K562 (cell line): ENCODE results near the gene FTH1. TPM values are rescaled to one million over a fixed set of nuclear protein-coding genes. Genes with fewer than 3 reads are reported as not detected.

Source experiments
- ATAC-seq: fragments of 200-7000 bp; cut with Tn5 transposase; 3 replicates; pipeline ENCODE4 v1.9.1; 2020; ENCODE audit warnings: moderate library complexity
- BruUV-seq: library from RNA; stranded (reverse); fragments of 400-500 nt; replicated peaks from 2 replicates; lab custom pipeline; 2021; lab: Mats Ljungman, UMichigan
- CTCF ChIA-PET: fragments of 300-600 bp; formaldehyde crosslinking; extraction: SDS; loops from one replicate; lab custom pipeline; 2021; ENCODE audit warnings: low intra/inter-chr PET ratio; lab: Yijun Ruan, JAX
- POLR2A ChIA-PET: fragments of 300-600, 350-650 bp; sonication (Branson Sonifier 250); formaldehyde crosslinking; extraction: SDS; loops from one replicate; lab custom pipeline; 2021; ENCODE audit warnings: antibody characterized with exemption, inconsistent platforms; lab: Yijun Ruan, JAX
- DNase-seq, 4 experiments: peaks; one replicate each; pipeline versions ENCODE4 v3.0.0 to v3.0.0-alpha.2; 2011 to 2018; ENCODE audit warnings: low spot score in 3 of 4, mixed read lengths in 3 of 4; ENCODE audit errors: extremely low read depth in 1 of 4
- FAIRE-seq: peaks from 2 replicates; lab custom pipeline; 2011; peaks lifted over from hg19 to GRCh38; lab: Jason Lieb, UNC
- H2AFZ ChIP-seq: 2 replicates; pipeline ENCODE4 v1.6.0; 2011; ENCODE audit warnings: low read depth, low read length, control low read depth, inconsistent platforms
- H3K27ac ChIP-seq: fragments of 200-600 bp; 3 replicates; pipeline ENCODE4 v1.8.0; 2011; ENCODE audit warnings: low read depth, mild to moderate bottlenecking, control low read depth, inconsistent platforms, low read length, moderate library complexity, mixed read lengths; ENCODE audit errors: extremely low read depth
- H3K27me3 ChIP-seq, 2 experiments: fragments of 300-600 bp in 1 of 2; 2 replicates in 1 of 2; 3 replicates in 1 of 2; pipeline versions ENCODE4 v1.6.0 to v1.8.0; 2011; ENCODE audit warnings: inconsistent platforms in 2 of 2, low read length in 2 of 2, mild to moderate bottlenecking in 1 of 2, mixed read lengths in 1 of 2, moderate library complexity in 1 of 2; ENCODE audit not compliant: control insufficient read depth in 2 of 2, insufficient read depth in 2 of 2
- H3K36me3 ChIP-seq: fragments of 300-600 bp; 3 replicates; pipeline ENCODE4 v1.8.0; 2011; ENCODE audit warnings: mild to moderate bottlenecking, low read length, inconsistent platforms; ENCODE audit not compliant: control insufficient read depth, insufficient read depth
- H3K4me1 ChIP-seq, 2 experiments: fragments of 200-600 bp in 1 of 2; replicated peaks in 1 of 2; 2 replicates in 1 of 2; 3 replicates in 1 of 2; pipeline versions ENCODE4 v1.5.1 to v1.8.0; 2011; ENCODE audit warnings: inconsistent platforms in 2 of 2, low read length in 2 of 2, mild to moderate bottlenecking in 1 of 2, mixed read lengths in 1 of 2, moderate library complexity in 1 of 2; ENCODE audit not compliant: control insufficient read depth in 2 of 2, insufficient read depth in 2 of 2
- H3K4me2 ChIP-seq: 2 replicates; pipeline ENCODE4 v1.6.1; 2011; ENCODE audit warnings: low read length, control low read depth, inconsistent platforms, mixed read lengths; ENCODE audit not compliant: insufficient read depth
- H3K4me3 ChIP-seq: fragments of 200-600 bp; sonication (generic), shearing (Covaris generic); 2 replicates; pipeline ENCODE4 v1.5.1; 2016; ENCODE audit warnings: control low read depth, inconsistent platforms
- H3K79me2 ChIP-seq: fragments of 200-600 bp; 3 replicates; pipeline ENCODE4 v1.8.0; 2011; ENCODE audit warnings: low read length, inconsistent platforms; ENCODE audit not compliant: control insufficient read depth, insufficient read depth
- H3K9ac ChIP-seq, 2 experiments: 2 replicates each; pipeline versions ENCODE4 v1.6.0 to v1.6.1; 2011; ENCODE audit warnings: low read depth in 2 of 2, low read length in 2 of 2, control low read depth in 1 of 2, inconsistent platforms in 1 of 2, mild to moderate bottlenecking in 1 of 2, mixed read lengths in 1 of 2; ENCODE audit not compliant: insufficient read depth in 1 of 2
- H3K9me1 ChIP-seq: one replicate; pipeline ENCODE4 v1.6.0; 2011; ENCODE audit warnings: inconsistent platforms, mild to moderate bottlenecking, low read length, moderate library complexity; ENCODE audit not compliant: control insufficient read depth, insufficient read depth
- H3K9me3 ChIP-seq: replicated peaks from 2 replicates; pipeline ENCODE4 v1.5.1; 2011; ENCODE audit warnings: low read depth, low read length, inconsistent platforms; ENCODE audit not compliant: control insufficient read depth, insufficient read depth
- H4K20me1 ChIP-seq: replicated peaks from 2 replicates; pipeline ENCODE4 v1.6.1; 2011; ENCODE audit warnings: low read length, inconsistent platforms, mixed read lengths; ENCODE audit not compliant: control insufficient read depth, insufficient read depth
- ADNP ChIP-seq: fragments of 200-800 bp; sonication (Bioruptor generic); IDR thresholded peaks from 2 replicates; pipeline ENCODE4 v1.6.1; 2016; ENCODE audit warnings: missing genetic modification characterization, missing compliant biosample characterization
- ARID3B ChIP-seq: fragments of 250-450 bp; sonication (Bioruptor Pico); IDR thresholded peaks from 2 replicates; pipeline ENCODE4 v1.4.0; 2020; ENCODE audit warnings: borderline replicate concordance
- CBX3 ChIP-seq, 2 experiments: IDR thresholded peaks; 1 replicate in 1 of 2; 2 replicates in 1 of 2; pipeline ENCODE4 v1.6.1; 2012; ENCODE audit warnings: inconsistent platforms in 2 of 2, low read length in 2 of 2, borderline replicate concordance in 1 of 2, control low read depth in 1 of 2
- ELF1 ChIP-seq: fragments of 200-800 bp; sonication (Bioruptor generic); IDR thresholded peaks from 2 replicates; pipeline ENCODE4 v1.6.1; 2016; ENCODE audit warnings: missing genetic modification characterization, missing compliant biosample characterization
- ETV6 ChIP-seq, 3 experiments: fragments of 150-350 bp in 1 of 3; sonication (generic) in 1 of 3; formaldehyde crosslinking in 1 of 3; IDR thresholded peaks; 2 replicates each; pipeline versions ENCODE4 v1.6.1 to v1.8.0; 2014 to 2022; ENCODE audit warnings: borderline replicate concordance in 2 of 3, low read depth in 2 of 3, antibody characterized with exemption in 1 of 3, low read length in 1 of 3, mild to moderate bottlenecking in 1 of 3, missing genetic modification reagents in 1 of 3
- FOS ChIP-seq: IDR thresholded peaks from 3 replicates; pipeline ENCODE4 v1.6.1; 2011; ENCODE audit not compliant: insufficient read length; ENCODE audit errors: extremely low read depth
- MCM5 ChIP-seq: fragments of 450-650 bp; IDR thresholded peaks from 2 replicates; pipeline ENCODE4 v1.6.1; 2016; ENCODE audit warnings: low read depth
- MEF2D ChIP-seq: conservative IDR thresholded peaks from 2 replicates; pipeline ENCODE4 v1.6.1; 2016; ENCODE audit warnings: low read depth, missing genetic modification characterization, missing compliant biosample characterization
- NONO ChIP-seq, 2 experiments: fragments of 200-400 bp in 1 of 2; fragments of 450-650 bp in 1 of 2; formaldehyde crosslinking in 1 of 2; IDR thresholded peaks; 2 replicates each; pipeline ENCODE4 v1.6.1; 2017; ENCODE audit warnings: low read depth in 2 of 2, mild to moderate bottlenecking in 2 of 2, moderate library complexity in 2 of 2, low read length in 1 of 2
- POLR3G ChIP-seq: IDR thresholded peaks from 2 replicates; pipeline ENCODE4 v1.6.1; 2011; ENCODE audit not compliant: insufficient read length, insufficient replicate concordance; ENCODE audit errors: extremely low read depth
- RBM25 ChIP-seq: fragments of 200-400 bp; formaldehyde crosslinking; IDR thresholded peaks from 2 replicates; pipeline ENCODE4 v1.6.1; 2018; ENCODE audit warnings: low read length, low read depth, moderate library complexity; ENCODE audit not compliant: severe bottlenecking
- SOX6 ChIP-seq: fragments of 450-650 bp; IDR thresholded peaks from 2 replicates; pipeline ENCODE4 v1.6.1; 2014; ENCODE audit warnings: mild to moderate bottlenecking
- TCF3 ChIP-seq: sonication (generic); formaldehyde crosslinking; IDR thresholded peaks from 2 replicates; pipeline ENCODE4 v1.4.0; 2020; ENCODE audit warnings: mild to moderate bottlenecking, missing genetic modification reagents
- TOE1 ChIP-seq, 2 experiments: fragments of 450-650 bp in 1 of 2; sonication (generic) in 1 of 2; formaldehyde crosslinking in 1 of 2; IDR thresholded peaks; 2 replicates each; pipeline versions ENCODE4 v1.7.1 to v1.8.0; 2016 to 2022; ENCODE audit warnings: borderline replicate concordance in 2 of 2, mild to moderate bottlenecking in 2 of 2, antibody characterized with exemption in 1 of 2, inconsistent platforms in 1 of 2, low read depth in 1 of 2, missing genetic modification reagents in 1 of 2, moderate library complexity in 1 of 2
- ZFP30 ChIP-seq: fragments of 250-450 bp; sonication (Bioruptor Pico); IDR thresholded peaks from 2 replicates; pipeline ENCODE4 v1.8.0; 2022; ENCODE audit warnings: moderate library complexity, mild to moderate bottlenecking, inconsistent platforms, borderline replicate concordance
- ZFX ChIP-seq: sonication (generic); formaldehyde crosslinking; IDR thresholded peaks from 2 replicates; pipeline ENCODE4 v1.8.0; 2022; ENCODE audit warnings: mild to moderate bottlenecking, missing genetic modification reagents, moderate library complexity
- WGBS: fragments of 100-300 bp; shearing (Covaris generic); methylation state at CpG from one replicate; pipeline ENCODE4 v1.1.6; 2016; ENCODE audit warnings: low coverage, mixed read lengths; ENCODE audit not compliant: insufficient coverage; ENCODE audit errors: missing lambda C conversion rate; 5-methylcytosine and 5-hydroxymethylcytosine counted together
- in situ Hi-C: fragments of 300-500 bp; cut with MboI; formaldehyde crosslinking; loops from 4 replicates; pipeline ENCODE4 v1.15.0; 2018; ENCODE audit warnings: inconsistent platforms, mixed read lengths
- intact Hi-C: fragments of 100-400 bp; cut with micrococcal nuclease; formaldehyde crosslinking; loops from 2 replicates; pipeline ENCODE4 v1.14.2; 2022
- polyA plus RNA-seq, 8 experiments: library from polyadenylated mRNA; depleted of rRNA in 4 of 8; stranded (reverse) in 5 of 8; unstranded in 3 of 8; fragments of >200 nt; fragmentation: Nextera tagmentation in 2 of 8; fragmentation: Illumina TruSeq in 1 of 8; extraction: Ambion mirVana in 2 of 8; extraction: Trizol in 1 of 8; gene quantifications; 2 replicates each; pipeline versions ENCODE4 v1.2.1 to v1.2.3, GENCODE V29; 2011 to 2014; ENCODE audit warnings: inconsistent platforms in 1 of 8, missing spikeins in 1 of 8
- total RNA-seq, 7 experiments: library from RNA; depleted of rRNA in 6 of 7; stranded (reverse); fragments of >200 nt in 6 of 7; fragmentation: Illumina TruSeq in 2 of 7; extraction: Trizol in 2 of 7; gene quantifications; 2 replicates each; pipeline versions ENCODE4 v1.2.1 to v1.2.3, GENCODE V29; 2011 to 2021; ENCODE audit warnings: low replicate concordance in 1 of 7
- TF ChIP-seq, protein P1 (sequence below): fragments of 450-650 bp; IDR thresholded peaks from 2 replicates; pipeline ENCODE4 v1.6.1; 2016

Gene FTH1
- total and polyA plus RNA-seq, 9 of the 15 experiments (the other 6 are each of a cell fraction or from before 2014, with no cell fraction given): 370 to 3,146 (median 802) TPM

DNA sequence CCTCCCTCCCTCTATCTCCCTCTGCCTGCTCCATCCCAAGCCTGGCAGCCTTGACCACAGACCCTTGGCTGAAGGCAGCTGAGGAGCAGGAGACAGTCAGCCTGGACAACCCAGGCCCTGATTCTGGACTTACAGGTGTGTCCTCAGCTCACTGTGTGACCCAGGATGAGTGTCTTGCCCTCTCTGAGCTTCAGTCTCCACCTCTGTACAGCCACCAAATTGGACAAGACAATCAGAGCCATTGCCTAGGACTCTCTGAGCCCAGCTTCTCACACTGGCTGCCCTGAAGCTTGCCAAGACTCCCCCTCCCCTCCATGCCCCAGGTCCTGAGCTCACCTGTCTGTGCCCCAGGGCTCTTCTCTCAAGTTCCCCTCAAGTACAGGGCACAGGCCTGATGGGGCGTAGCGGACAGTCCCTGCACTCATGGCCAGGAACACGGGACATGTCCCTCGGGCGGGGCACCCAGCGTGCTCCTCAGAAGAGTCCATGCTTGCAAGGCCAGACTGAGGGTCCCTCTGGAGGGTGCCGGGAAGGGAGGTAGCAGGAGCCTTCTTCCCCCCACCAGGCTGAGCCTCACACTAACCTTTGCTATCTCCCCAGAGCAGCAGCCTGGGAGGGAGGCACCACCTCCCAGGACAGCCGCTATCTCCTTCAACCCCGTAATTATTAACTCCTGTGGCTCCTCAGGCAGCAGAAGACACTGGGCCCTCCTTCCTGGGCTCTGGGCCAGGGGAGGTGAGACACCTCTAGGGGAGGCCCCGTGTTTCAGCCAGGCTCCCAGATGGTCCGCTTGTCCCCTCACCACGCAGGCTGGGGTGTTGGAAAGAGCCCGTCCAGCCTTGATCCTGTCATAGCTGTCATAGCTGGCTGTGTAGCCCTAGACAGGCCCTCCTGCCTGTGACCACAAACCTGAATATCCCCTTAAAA, 47.5 kb downstream of the FTH1 start:
- Histone ChIP-seq H3K9me1 (no peaks in the 10 kb centered on the region), H3K36me3 (no peaks in the 10 kb centered on the region), H3K4me2 (peak overlapping the region; percentile 96), H4K20me1 (peaks cover 5% of the 10 kb centered on the region; the same call in 1 of the 2 replicates), H3K27ac (peak overlapping the region; percentile 71), H3K9ac (peak overlapping the region; percentile 55 to 80), H3K4me3 (peak overlapping the region; percentile 63), H3K4me1 (peaks cover 55 to 92% of the 10 kb centered on the region in 2 experiments), H3K9me3 (no peaks in the 10 kb centered on the region), H3K27me3 (no peaks in the 10 kb centered on the region), H3K79me2 (peaks cover 51% of the 10 kb centered on the region), H2AFZ (peak overlapping the region; percentile 65)
- intact Hi-C loops (no loop called here), in situ Hi-C loops (no loop called here)
- BruUV-seq: TSS peak; percentile 54
- ChIA-PET CTCF (no interaction called here), POLR2A (interaction anchor here (0.5 to 2.2 kb wide), 8 partner anchors 8 to 290 kb away, joined by 3 to 11 read pairs (median 4); partner anchors contain the start of gene BEST1)
- 5% methylated on average over 13 of the region's 13 CpGs for WGBS
- DNase-seq (peak; percentile 93 to 97 (median 94)), FAIRE-seq (peak; percentile 97), ATAC-seq (peak; percentile 79)
- TF ChIP-seq SOX6 (peak; percentile 87), TCF3 (CRISPR knock-in tag) (peak; percentile 98), NONO (IDR thresholded peaks at IDR 0.05; ENCODE audit: low read depth in 2 of 2, low read length in 1 of 2) (peak in 1 of 2 experiments; percentile 81; a peak in 1 of 4 replicates), ZFX (CRISPR knock-in tag) (peak; percentile 32), MEF2D (tag) (no peak), MCM5 (no peak), RBM25 (peak; percentile 94), ZFP30 (CRISPR knock-in tag) (no peak), TOE1 (IDR thresholded peaks at IDR 0.05; ENCODE audit: borderline replicate concordance) (peak; percentile 72), TOE1 (CRISPR knock-in tag; IDR thresholded peaks at IDR 0.05; ENCODE audit: borderline replicate concordance, low read depth) (no peak), ELF1 (tag) (no peak), ADNP (tag) (peak; percentile 81), ETV6 (IDR thresholded peaks at IDR 0.05; ENCODE audit: borderline replicate concordance in 1 of 2, low read depth in 2 of 2, low read length in 1 of 2) (no peak), ETV6 (CRISPR knock-in tag; IDR thresholded peaks at IDR 0.05; ENCODE audit: borderline replicate concordance) (0 out of 2 replicates have a peak, but pooled peaks have one; percentile 24), CBX3 (IDR thresholded peaks at IDR 0.05; ENCODE audit: borderline replicate concordance in 1 of 2, low read length in 2 of 2) (0 out of 3 replicates have a peak, but pooled peaks of 1 of the 2 experiments have one; percentile 37), FOS (no peak), ARID3B (CRISPR knock-in tag) (no peak), POLR3G (no peak)
- TF ChIP-seq, protein P1, sequence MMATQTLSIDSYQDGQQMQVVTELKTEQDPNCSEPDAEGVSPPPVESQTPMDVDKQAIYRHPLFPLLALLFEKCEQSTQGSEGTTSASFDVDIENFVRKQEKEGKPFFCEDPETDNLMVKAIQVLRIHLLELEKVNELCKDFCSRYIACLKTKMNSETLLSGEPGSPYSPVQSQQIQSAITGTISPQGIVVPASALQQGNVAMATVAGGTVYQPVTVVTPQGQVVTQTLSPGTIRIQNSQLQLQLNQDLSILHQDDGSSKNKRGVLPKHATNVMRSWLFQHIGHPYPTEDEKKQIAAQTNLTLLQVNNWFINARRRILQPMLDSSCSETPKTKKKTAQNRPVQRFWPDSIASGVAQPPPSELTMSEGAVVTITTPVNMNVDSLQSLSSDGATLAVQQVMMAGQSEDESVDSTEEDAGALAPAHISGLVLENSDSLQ: no peak; the same call in 1 of the 2 replicates
